K562 (cell line): ENCODE data around the gene STT3B. TPM values are rescaled to one million over a fixed set of nuclear protein-coding genes. Genes with fewer than 3 reads are reported as not detected.

Experiments used
- BCOR ChIP-seq: fragments of 450-650 bp; IDR thresholded peaks from 2 replicates; pipeline ENCODE4 v1.6.1; 2016
- CTCFL ChIP-seq: IDR thresholded peaks from 2 replicates; pipeline ENCODE4 v1.6.1; 2011; ENCODE audit warnings: borderline replicate concordance, low read depth, mild to moderate bottlenecking, moderate library complexity, low read length; ENCODE audit not compliant: insufficient read depth, poor library complexity, severe bottlenecking
- HNRNPH1 ChIP-seq: fragments of 200-400 bp; formaldehyde crosslinking; optimal IDR thresholded peaks from 2 replicates; pipeline ENCODE3; 2017; ENCODE audit warnings: low read depth, mild to moderate bottlenecking, low read length, moderate library complexity
- MTA3 ChIP-seq: fragments of 450-650 bp; formaldehyde crosslinking; IDR thresholded peaks from 2 replicates; pipeline ENCODE4 v1.6.1; 2017; ENCODE audit warnings: mild to moderate bottlenecking, borderline replicate concordance
- MTF1 ChIP-seq: fragments of 250-450 bp; sonication (Bioruptor Pico); IDR thresholded peaks from 2 replicates; pipeline ENCODE4 v1.9.0; 2021; ENCODE audit warnings: moderate library complexity, mild to moderate bottlenecking, inconsistent platforms, borderline replicate concordance
- RAD21 ChIP-seq, 2 experiments: fragments of 250-450 bp in 1 of 2; fragments of 450-650 bp in 1 of 2; sonication (Bioruptor Pico) in 1 of 2; formaldehyde crosslinking in 1 of 2; IDR thresholded peaks in 1 of 2; conservative IDR thresholded peaks in 1 of 2; 2 replicates each; pipeline versions ENCODE4 v1.4.0 to v1.8.0; 2020 to 2022; ENCODE audit warnings: mild to moderate bottlenecking in 2 of 2, moderate library complexity in 1 of 2
- RBFOX2 ChIP-seq: fragments of 200-400 bp; formaldehyde crosslinking; IDR thresholded peaks from 2 replicates; pipeline ENCODE4 v1.6.1; 2017; ENCODE audit warnings: low read depth, mild to moderate bottlenecking, low read length, moderate library complexity
- ZBTB34 ChIP-seq: fragments of 250-450 bp; sonication (Bioruptor Pico); IDR thresholded peaks from 2 replicates; pipeline ENCODE4 v1.8.0; 2021; ENCODE audit warnings: mild to moderate bottlenecking, moderate library complexity
- ZEB2 ChIP-seq: fragments of 450-650 bp; IDR thresholded peaks from 2 replicates; pipeline ENCODE4 v1.6.1; 2016
- ZNF12 ChIP-seq: sonication (generic); formaldehyde crosslinking; IDR thresholded peaks from 2 replicates; pipeline ENCODE4 v1.4.0; 2020; ENCODE audit warnings: mild to moderate bottlenecking, missing genetic modification reagents
- ZNF407 ChIP-seq: fragments of 450-650 bp; IDR thresholded peaks from 2 replicates; pipeline ENCODE4 v1.6.1; 2016; ENCODE audit warnings: low read depth
- ZNF449 ChIP-seq: fragments of 250-450 bp; sonication (Bioruptor Pico); IDR thresholded peaks from 2 replicates; pipeline ENCODE4 v1.8.0; 2022; ENCODE audit warnings: moderate library complexity, mild to moderate bottlenecking, inconsistent platforms
- ZNF695 ChIP-seq: fragments of 450-650 bp; formaldehyde crosslinking; IDR thresholded peaks from 2 replicates; pipeline ENCODE4 v1.4.0; 2020; ENCODE audit warnings: mild to moderate bottlenecking, moderate library complexity
- polyA plus RNA-seq, 8 experiments: library from polyadenylated mRNA; depleted of rRNA in 4 of 8; stranded (reverse) in 5 of 8; unstranded in 3 of 8; fragments of >200 nt; fragmentation: Nextera tagmentation in 2 of 8; fragmentation: Illumina TruSeq in 1 of 8; extraction: Ambion mirVana in 2 of 8; extraction: Trizol in 1 of 8; gene quantifications; 2 replicates each; pipeline versions ENCODE4 v1.2.1 to v1.2.3, GENCODE V29; 2011 to 2014; ENCODE audit warnings: inconsistent platforms in 1 of 8, missing spikeins in 1 of 8
- total RNA-seq, 7 experiments: library from RNA; depleted of rRNA in 6 of 7; stranded (reverse); fragments of >200 nt in 6 of 7; fragmentation: Illumina TruSeq in 2 of 7; extraction: Trizol in 2 of 7; gene quantifications; 2 replicates each; pipeline versions ENCODE4 v1.2.1 to v1.2.3, GENCODE V29; 2011 to 2021; ENCODE audit warnings: low replicate concordance in 1 of 7

The STT3B gene
- total and polyA plus RNA-seq, 9 of the 15 experiments (the other 6 are each of a cell fraction or from before 2014, with no cell fraction given) = 22.4 to 147 (median 100) TPM

GRCh38 chr3:31533169-31534064 is 692 bp downstream of the STT3B start (continued):
- TF ChIP-seq CTCFL = peak; percentile 48
- TF ChIP-seq MTF1 (CRISPR knock-in tag) = no peak
- TF ChIP-seq ZNF449 (CRISPR knock-in tag) = no peak
- no peak for TF ChIP-seq HNRNPH1
- TF ChIP-seq RBFOX2 = no peak
- peak in 1 of 2 experiments; percentile 19; a peak in 1 of 4 replicates for TF ChIP-seq RAD21 (CRISPR knock-in tag; conservative IDR thresholded peaks at IDR 0.05 in 1 of 2, IDR thresholded peaks at IDR 0.05 in 1 of 2)
- TF ChIP-seq MTA3 = peak; percentile 51; the same call in 1 of the 2 replicates
- TF ChIP-seq ZNF695 = no peak
- no peak for TF ChIP-seq ZNF407
- no peak for TF ChIP-seq ZEB2
- TF ChIP-seq ZBTB34 (CRISPR knock-in tag) = no peak
- no peak for TF ChIP-seq ZNF12 (CRISPR knock-in tag)
- TF ChIP-seq BCOR = no peak
